ENCODE measurements around the gene ACOT8.
"Not testable (repeated sequence)": the region's sequence is repeated elsewhere in the genome, so short reads cannot be mapped to it uniquely, and the experiment has no call there.

ACOT8 gene

GRCh38 chr20:45833883-45834796 is 23.1 kb downstream of the ACOT8 start:
- Histone ChIP-seq H3K23ac (ENCODE audit: low read length) (no peak overlapping the region), H2BK120ac (ENCODE audit: insufficient read depth, low read length, poor library complexity) (no peak overlapping the region), H3K27me3 (ENCODE audit: insufficient read depth, low read length) (no peaks in the 10 kb centered on the region), H3K18ac (ENCODE audit: low read length) (peak overlapping the region; percentile 27), H2AK5ac (ENCODE audit: low read length) (peak overlapping the region; percentile 31), H3K36me3 (ENCODE audit: control insufficient read depth in 1 of 2, insufficient read depth in 2 of 2, low read length in 2 of 2) (no peaks in the 10 kb centered on the region), H3K4ac (ENCODE audit: low read depth, low read length) (peak overlapping the region; percentile 39), H3K79me1 (ENCODE audit: low read length) (peaks cover 9% of the 10 kb centered on the region), H3K9ac (ENCODE audit: low read length) (peak overlapping the region; percentile 90), H2BK5ac (ENCODE audit: low read depth, low read length, poor library complexity) (no peak overlapping the region), H3K14ac (ENCODE audit: low read length) (peak overlapping the region; percentile 52), H3K79me2 (ENCODE audit: control insufficient read depth, insufficient read depth, low read length, poor library complexity) (no peaks in the 10 kb centered on the region), H4K8ac (ENCODE audit: low read depth, low read length) (peak overlapping the region; percentile 90), H3K27ac (ENCODE audit: low read depth, low read length) (peak overlapping the region; percentile 60), H3K4me2 (ENCODE audit: low read length) (peak overlapping the region; percentile 90), H2AFZ (ENCODE audit: insufficient read depth, low read length, poor library complexity) (peak overlapping the region; percentile 80), H3K4me1 (ENCODE audit: control insufficient read depth in 1 of 2, insufficient read depth in 2 of 2, low read length in 2 of 2) (peaks cover 5 to 11% of the 10 kb centered on the region in 2 experiments), H3K4me3 (ENCODE audit: low read depth, low read length) (peak overlapping the region; percentile 77), H4K91ac (ENCODE audit: low read depth, low read length) (peak overlapping the region; percentile 76), H2BK12ac (ENCODE audit: low read length) (no peak overlapping the region), H4K12ac (ENCODE audit: low read depth, low read length) (peak overlapping the region; percentile 24), H3K9me3 (ENCODE audit: insufficient read depth, low read depth, low read length) (peaks cover 3% of the 10 kb centered on the region)
- DNase-seq, result peak; percentile 30 to 40
- no CpG with 5 or more reads among the region's 71 CpGs for WGBS (ENCODE audit: extremely low coverage, insufficient coverage, insufficient read length)

- peak; percentile 66 to 76 for DNase-seq
- Histone ChIP-seq H2BK120ac (ENCODE audit: insufficient read depth, low read length, poor library complexity) (no peak within 1 kb of the TSS), H4K12ac (ENCODE audit: low read depth, low read length) (peak within 1 kb of the TSS; percentile 66), H2AK5ac (ENCODE audit: low read length) (peak within 1 kb of the TSS; percentile 31), H3K36me3 (ENCODE audit: control insufficient read depth in 1 of 2, insufficient read depth in 2 of 2, low read length in 2 of 2) (no peaks in the 10 kb centered on the region), H3K9ac (ENCODE audit: low read length) (peak within 1 kb of the TSS; percentile 90), H3K27me3 (ENCODE audit: insufficient read depth, low read length) (no peaks in the 10 kb centered on the region), H2BK12ac (ENCODE audit: low read length) (no peak within 1 kb of the TSS), H3K23ac (ENCODE audit: low read length) (no peak within 1 kb of the TSS), H3K14ac (ENCODE audit: low read length) (peak within 1 kb of the TSS; percentile 52), H3K4me1 (ENCODE audit: control insufficient read depth in 1 of 2, insufficient read depth in 2 of 2, low read length in 2 of 2) (peaks cover 5 to 11% of the 10 kb centered on the region in 2 experiments), H3K18ac (ENCODE audit: low read length) (peak within 1 kb of the TSS; percentile 27), H3K4me3 (ENCODE audit: low read depth, low read length) (peak within 1 kb of the TSS; percentile 77), H2BK5ac (ENCODE audit: low read depth, low read length, poor library complexity) (no peak within 1 kb of the TSS), H3K79me1 (ENCODE audit: low read length) (peaks cover 9% of the 10 kb centered on the region), H4K8ac (ENCODE audit: low read depth, low read length) (peak within 1 kb of the TSS; percentile 90), H3K27ac (ENCODE audit: low read depth, low read length) (peak within 1 kb of the TSS; percentile 60), H3K4me2 (ENCODE audit: low read length) (peak within 1 kb of the TSS; percentile 90), H3K79me2 (ENCODE audit: control insufficient read depth, insufficient read depth, low read length, poor library complexity) (no peaks in the 10 kb centered on the region), H3K9me3 (ENCODE audit: insufficient read depth, low read depth, low read length) (peaks cover 3% of the 10 kb centered on the region), H4K91ac (ENCODE audit: low read depth, low read length) (peak within 1 kb of the TSS; percentile 76), H2AFZ (ENCODE audit: insufficient read depth, low read length, poor library complexity) (peak within 1 kb of the TSS; percentile 80), H3K4ac (ENCODE audit: low read depth, low read length) (peak within 1 kb of the TSS; percentile 39)
- WGBS (ENCODE audit: extremely low coverage, insufficient coverage, insufficient read length), result no CpG with 5 or more reads among the region's 35 CpGs
Observed at GRCh38 chr20:45833030-45833882, 23.9 kb downstream of the ACOT8 start, which contains the start of gene SNX21. TSS of gene SNX21 (plus strand) at chr20:45833799. CDS start at chr20:45833920, 121 bp downstream.

- no peak overlapping the region for H3K4me2 ChIP-seq (ENCODE audit: low read length)
- no CpG with 5 or more reads among the region's 4 CpGs for WGBS (ENCODE audit: extremely low coverage, insufficient coverage, insufficient read length)
- H4K8ac ChIP-seq (ENCODE audit: low read depth, low read length), result no peak overlapping the region
- no peak overlapping the region for H2AK5ac ChIP-seq (ENCODE audit: low read length)
- no peak overlapping the region for H2BK5ac ChIP-seq (ENCODE audit: low read depth, low read length, poor library complexity)
- peaks cover 5 to 11% of the 10 kb centered on the region in 2 experiments for H3K4me1 ChIP-seq (ENCODE audit: control insufficient read depth in 1 of 2, insufficient read depth in 2 of 2, low read length in 2 of 2)
- H3K9ac ChIP-seq (ENCODE audit: low read length), result no peak overlapping the region
- H3K79me2 ChIP-seq (ENCODE audit: control insufficient read depth, insufficient read depth, low read length, poor library complexity), result no peaks in the 10 kb centered on the region
- no peak for DNase-seq
- H3K14ac ChIP-seq (ENCODE audit: low read length), result no peak overlapping the region
- H3K79me1 ChIP-seq (ENCODE audit: low read length), result peaks cover 9% of the 10 kb centered on the region
- H3K18ac ChIP-seq (ENCODE audit: low read length), result no peak overlapping the region
- H3K4ac ChIP-seq (ENCODE audit: low read depth, low read length), result no peak overlapping the region
- H3K4me3 ChIP-seq (ENCODE audit: low read depth, low read length), result no peak overlapping the region
- no peak overlapping the region for H2AFZ ChIP-seq (ENCODE audit: insufficient read depth, low read length, poor library complexity)
- H3K36me3 ChIP-seq (ENCODE audit: control insufficient read depth in 1 of 2, insufficient read depth in 2 of 2, low read length in 2 of 2), result no peaks in the 10 kb centered on the region
- H3K27me3 ChIP-seq (ENCODE audit: insufficient read depth, low read length), result no peaks in the 10 kb centered on the region
- no peak overlapping the region for H2BK12ac ChIP-seq (ENCODE audit: low read length)
- no peak overlapping the region for H2BK120ac ChIP-seq (ENCODE audit: insufficient read depth, low read length, poor library complexity)
- H4K12ac ChIP-seq (ENCODE audit: low read depth, low read length), result no peak overlapping the region
- H3K27ac ChIP-seq (ENCODE audit: low read depth, low read length), result no peak overlapping the region
- no peak overlapping the region for H4K91ac ChIP-seq (ENCODE audit: low read depth, low read length)
- peaks cover 3% of the 10 kb centered on the region for H3K9me3 ChIP-seq (ENCODE audit: insufficient read depth, low read depth, low read length)
- no peak overlapping the region for H3K23ac ChIP-seq (ENCODE audit: low read length)
Observed at GRCh38 chr20:45832619-45833018, 24.6 kb downstream of the ACOT8 start.

GRCh38 chr20:45829673-45830106 is 27.5 kb downstream of the ACOT8 start:
- not testable (repeated sequence) for H3K79me1 ChIP-seq (ENCODE audit: low read length); H3K4me2 ChIP-seq (ENCODE audit: low read length); H3K27ac ChIP-seq (ENCODE audit: low read depth, low read length); H2AK5ac ChIP-seq (ENCODE audit: low read length); H2BK120ac ChIP-seq (ENCODE audit: insufficient read depth, low read length, poor library complexity); H3K36me3 ChIP-seq (ENCODE audit: control insufficient read depth in 1 of 2, insufficient read depth in 2 of 2, low read length in 2 of 2); H3K18ac ChIP-seq (ENCODE audit: low read length); H4K8ac ChIP-seq (ENCODE audit: low read depth, low read length); H2BK5ac ChIP-seq (ENCODE audit: low read depth, low read length, poor library complexity); H4K91ac ChIP-seq (ENCODE audit: low read depth, low read length); H3K79me2 ChIP-seq (ENCODE audit: control insufficient read depth, insufficient read depth, low read length, poor library complexity); H2AFZ ChIP-seq (ENCODE audit: insufficient read depth, low read length, poor library complexity); H3K4ac ChIP-seq (ENCODE audit: low read depth, low read length); DNase-seq; H3K23ac ChIP-seq (ENCODE audit: low read length); H3K4me3 ChIP-seq (ENCODE audit: low read depth, low read length); H3K4me1 ChIP-seq (ENCODE audit: control insufficient read depth in 1 of 2, insufficient read depth in 2 of 2, low read length in 2 of 2); H4K12ac ChIP-seq (ENCODE audit: low read depth, low read length); H3K27me3 ChIP-seq (ENCODE audit: insufficient read depth, low read length); H3K14ac ChIP-seq (ENCODE audit: low read length); H3K9ac ChIP-seq (ENCODE audit: low read length); H3K9me3 ChIP-seq (ENCODE audit: insufficient read depth, low read depth, low read length); H2BK12ac ChIP-seq (ENCODE audit: low read length)
- no CpG with 5 or more reads among the region's 4 CpGs for WGBS (ENCODE audit: extremely low coverage, insufficient coverage, insufficient read length)
